ENCODE results near the gene KIR2DL4.

KIR2DL4 gene

DNA sequence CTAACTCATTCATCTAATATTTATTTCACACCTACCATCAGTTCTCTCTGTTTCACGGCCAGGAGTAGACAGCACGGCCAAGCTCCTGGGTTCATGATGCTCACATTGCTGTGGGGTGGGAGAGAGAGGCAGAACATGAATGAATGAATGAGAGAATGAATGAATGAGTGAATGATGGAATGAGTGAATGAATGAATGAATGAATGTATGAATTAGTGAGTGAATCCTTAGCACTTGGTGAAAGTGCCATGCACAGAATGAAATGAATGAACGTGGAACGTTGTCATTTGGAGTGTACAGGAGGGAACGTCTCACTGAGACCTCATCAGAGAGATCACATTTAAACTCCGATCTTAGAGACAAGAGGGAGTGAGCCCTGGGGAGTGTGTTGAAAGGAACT, 11.9 kb upstream of the KIR2DL4 start (continued):
- no peak for TF ChIP-seq ZC3H10 (CRISPR knock-in tag; IDR thresholded peaks at IDR 0.05)
- no peak for TF ChIP-seq ZNF8 (CRISPR knock-in tag; IDR thresholded peaks at IDR 0.05)

- TF ChIP-seq OSR1 (CRISPR knock-in tag; IDR thresholded peaks at IDR 0.05) (no peak), ZNF565 (CRISPR knock-in tag; conservative IDR thresholded peaks at IDR 0.05; ENCODE audit: low read depth) (no peak), PPARA (CRISPR knock-in tag; IDR thresholded peaks at IDR 0.05; ENCODE audit: borderline replicate concordance) (no peak), ZC3H10 (CRISPR knock-in tag; IDR thresholded peaks at IDR 0.05) (no peak), BACH2 (CRISPR knock-in tag; IDR thresholded peaks at IDR 0.05; ENCODE audit: borderline replicate concordance) (no peak), ZFP3 (CRISPR knock-in tag; IDR thresholded peaks at IDR 0.05) (no peak), ZNF70 (CRISPR knock-in tag; IDR thresholded peaks at IDR 0.05) (no peak), CSDC2 (CRISPR knock-in tag; IDR thresholded peaks at IDR 0.05) (no peak), TOX (CRISPR knock-in tag; IDR thresholded peaks at IDR 0.05; ENCODE audit: borderline replicate concordance) (no peak), ZNF8 (CRISPR knock-in tag; IDR thresholded peaks at IDR 0.05) (no peak), TSHZ2 (CRISPR knock-in tag; IDR thresholded peaks at IDR 0.05) (no peak), ZFP30 (CRISPR knock-in tag; IDR thresholded peaks at IDR 0.05) (no peak)
- TF ChIP-seq, protein P1, sequence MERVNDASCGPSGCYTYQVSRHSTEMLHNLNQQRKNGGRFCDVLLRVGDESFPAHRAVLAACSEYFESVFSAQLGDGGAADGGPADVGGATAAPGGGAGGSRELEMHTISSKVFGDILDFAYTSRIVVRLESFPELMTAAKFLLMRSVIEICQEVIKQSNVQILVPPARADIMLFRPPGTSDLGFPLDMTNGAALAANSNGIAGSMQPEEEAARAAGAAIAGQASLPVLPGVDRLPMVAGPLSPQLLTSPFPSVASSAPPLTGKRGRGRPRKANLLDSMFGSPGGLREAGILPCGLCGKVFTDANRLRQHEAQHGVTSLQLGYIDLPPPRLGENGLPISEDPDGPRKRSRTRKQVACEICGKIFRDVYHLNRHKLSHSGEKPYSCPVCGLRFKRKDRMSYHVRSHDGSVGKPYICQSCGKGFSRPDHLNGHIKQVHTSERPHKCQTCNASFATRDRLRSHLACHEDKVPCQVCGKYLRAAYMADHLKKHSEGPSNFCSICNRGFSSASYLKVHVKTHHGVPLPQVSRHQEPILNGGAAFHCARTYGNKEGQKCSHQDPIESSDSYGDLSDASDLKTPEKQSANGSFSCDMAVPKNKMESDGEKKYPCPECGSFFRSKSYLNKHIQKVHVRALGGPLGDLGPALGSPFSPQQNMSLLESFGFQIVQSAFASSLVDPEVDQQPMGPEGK (CRISPR knock-in tag; IDR thresholded peaks at IDR 0.05; ENCODE audit: borderline replicate concordance), result no peak
- TF ChIP-seq, protein P2, sequence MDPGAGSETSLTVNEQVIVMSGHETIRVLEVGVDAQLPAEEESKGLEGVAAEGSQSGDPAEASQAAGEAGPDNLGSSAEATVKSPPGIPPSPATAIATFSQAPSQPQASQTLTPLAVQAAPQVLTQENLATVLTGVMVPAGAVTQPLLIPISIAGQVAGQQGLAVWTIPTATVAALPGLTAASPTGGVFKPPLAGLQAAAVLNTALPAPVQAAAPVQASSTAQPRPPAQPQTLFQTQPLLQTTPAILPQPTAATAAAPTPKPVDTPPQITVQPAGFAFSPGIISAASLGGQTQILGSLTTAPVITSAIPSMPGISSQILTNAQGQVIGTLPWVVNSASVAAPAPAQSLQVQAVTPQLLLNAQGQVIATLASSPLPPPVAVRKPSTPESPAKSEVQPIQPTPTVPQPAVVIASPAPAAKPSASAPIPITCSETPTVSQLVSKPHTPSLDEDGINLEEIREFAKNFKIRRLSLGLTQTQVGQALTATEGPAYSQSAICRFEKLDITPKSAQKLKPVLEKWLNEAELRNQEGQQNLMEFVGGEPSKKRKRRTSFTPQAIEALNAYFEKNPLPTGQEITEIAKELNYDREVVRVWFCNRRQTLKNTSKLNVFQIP (CRISPR knock-in tag; IDR thresholded peaks at IDR 0.05; ENCODE audit: borderline replicate concordance, low read depth), result no peak
- ATAC-seq, result no peak
Measured at GRCh38 chr19:54792814-54793213, 10.6 kb upstream of the KIR2DL4 start.

GRCh38 chr19:54795758-54796157, 7.7 kb upstream of the KIR2DL4 start:
- TF ChIP-seq ZNF565 (CRISPR knock-in tag; conservative IDR thresholded peaks at IDR 0.05; ENCODE audit: low read depth), result no peak
- no peak for TF ChIP-seq TOX (CRISPR knock-in tag; IDR thresholded peaks at IDR 0.05; ENCODE audit: borderline replicate concordance)
- no peak for TF ChIP-seq TCF4 (CRISPR knock-in tag; IDR thresholded peaks at IDR 0.05; ENCODE audit: borderline replicate concordance)
- no peak for TF ChIP-seq RARB (CRISPR knock-in tag; IDR thresholded peaks at IDR 0.05)
- no peak for TF ChIP-seq ZFP3 (CRISPR knock-in tag; IDR thresholded peaks at IDR 0.05)
- TF ChIP-seq ESRRG (CRISPR knock-in tag; IDR thresholded peaks at IDR 0.05), result no peak
- TF ChIP-seq TSHZ2 (CRISPR knock-in tag; IDR thresholded peaks at IDR 0.05), result no peak
- TF ChIP-seq SNAI2 (CRISPR knock-in tag; IDR thresholded peaks at IDR 0.05), result no peak
- TF ChIP-seq ARNTL (CRISPR knock-in tag; IDR thresholded peaks at IDR 0.05; ENCODE audit: borderline replicate concordance, low read depth), result no peak
- TF ChIP-seq OSR1 (CRISPR knock-in tag; IDR thresholded peaks at IDR 0.05), result no peak
- TF ChIP-seq ZNF8 (CRISPR knock-in tag; IDR thresholded peaks at IDR 0.05), result no peak
- TF ChIP-seq ZC3H10 (CRISPR knock-in tag; IDR thresholded peaks at IDR 0.05), result no peak
- no peak for TF ChIP-seq PPARA (CRISPR knock-in tag; IDR thresholded peaks at IDR 0.05; ENCODE audit: borderline replicate concordance)
- TF ChIP-seq ZNF70 (CRISPR knock-in tag; IDR thresholded peaks at IDR 0.05), result no peak
- no peak for ATAC-seq

GRCh38 chr19:54804101-54804500, 691 bp downstream of the KIR2DL4 start:
- no peak for ATAC-seq
- no peak for TF ChIP-seq CSDC2 (CRISPR knock-in tag; IDR thresholded peaks at IDR 0.05)
- no peak for TF ChIP-seq ZFP30 (CRISPR knock-in tag; IDR thresholded peaks at IDR 0.05)
- TF ChIP-seq, protein P3, sequence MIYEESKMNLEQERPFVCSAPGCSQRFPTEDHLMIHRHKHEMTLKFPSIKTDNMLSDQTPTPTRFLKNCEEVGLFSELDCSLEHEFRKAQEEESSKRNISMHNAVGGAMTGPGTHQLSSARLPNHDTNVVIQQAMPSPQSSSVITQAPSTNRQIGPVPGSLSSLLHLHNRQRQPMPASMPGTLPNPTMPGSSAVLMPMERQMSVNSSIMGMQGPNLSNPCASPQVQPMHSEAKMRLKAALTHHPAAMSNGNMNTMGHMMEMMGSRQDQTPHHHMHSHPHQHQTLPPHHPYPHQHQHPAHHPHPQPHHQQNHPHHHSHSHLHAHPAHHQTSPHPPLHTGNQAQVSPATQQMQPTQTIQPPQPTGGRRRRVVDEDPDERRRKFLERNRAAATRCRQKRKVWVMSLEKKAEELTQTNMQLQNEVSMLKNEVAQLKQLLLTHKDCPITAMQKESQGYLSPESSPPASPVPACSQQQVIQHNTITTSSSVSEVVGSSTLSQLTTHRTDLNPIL (CRISPR knock-in tag; IDR thresholded peaks at IDR 0.05; ENCODE audit: low read depth), result no peak
- TF ChIP-seq, protein P4, sequence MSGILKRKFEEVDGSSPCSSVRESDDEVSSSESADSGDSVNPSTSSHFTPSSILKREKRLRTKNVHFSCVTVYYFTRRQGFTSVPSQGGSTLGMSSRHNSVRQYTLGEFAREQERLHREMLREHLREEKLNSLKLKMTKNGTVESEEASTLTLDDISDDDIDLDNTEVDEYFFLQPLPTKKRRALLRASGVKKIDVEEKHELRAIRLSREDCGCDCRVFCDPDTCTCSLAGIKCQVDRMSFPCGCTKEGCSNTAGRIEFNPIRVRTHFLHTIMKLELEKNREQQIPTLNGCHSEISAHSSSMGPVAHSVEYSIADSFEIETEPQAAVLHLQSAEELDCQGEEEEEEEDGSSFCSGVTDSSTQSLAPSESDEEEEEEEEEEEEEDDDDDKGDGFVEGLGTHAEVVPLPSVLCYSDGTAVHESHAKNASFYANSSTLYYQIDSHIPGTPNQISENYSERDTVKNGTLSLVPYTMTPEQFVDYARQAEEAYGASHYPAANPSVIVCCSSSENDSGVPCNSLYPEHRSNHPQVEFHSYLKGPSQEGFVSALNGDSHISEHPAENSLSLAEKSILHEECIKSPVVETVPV (CRISPR knock-in tag; IDR thresholded peaks at IDR 0.05), result no peak
- no peak for TF ChIP-seq SNAI2 (CRISPR knock-in tag; IDR thresholded peaks at IDR 0.05)
- TF ChIP-seq ZNF70 (CRISPR knock-in tag; IDR thresholded peaks at IDR 0.05), result no peak
- TF ChIP-seq ZFP3 (CRISPR knock-in tag; IDR thresholded peaks at IDR 0.05), result no peak
- no peak for TF ChIP-seq PPARA (CRISPR knock-in tag; IDR thresholded peaks at IDR 0.05; ENCODE audit: borderline replicate concordance)
- TF ChIP-seq ARNTL (CRISPR knock-in tag; IDR thresholded peaks at IDR 0.05; ENCODE audit: borderline replicate concordance, low read depth), result no peak
- no peak for TF ChIP-seq GLIS3 (CRISPR knock-in tag; IDR thresholded peaks at IDR 0.05)
- TF ChIP-seq ZNF8 (CRISPR knock-in tag; IDR thresholded peaks at IDR 0.05), result no peak
- no peak for TF ChIP-seq OSR1 (CRISPR knock-in tag; IDR thresholded peaks at IDR 0.05)
- TF ChIP-seq ZC3H10 (CRISPR knock-in tag; IDR thresholded peaks at IDR 0.05), result no peak
- TF ChIP-seq TOX (CRISPR knock-in tag; IDR thresholded peaks at IDR 0.05; ENCODE audit: borderline replicate concordance), result no peak
- no peak for TF ChIP-seq ESRRG (CRISPR knock-in tag; IDR thresholded peaks at IDR 0.05)
- no peak for TF ChIP-seq TCF4 (CRISPR knock-in tag; IDR thresholded peaks at IDR 0.05; ENCODE audit: borderline replicate concordance)
- no peak for TF ChIP-seq ZNF565 (CRISPR knock-in tag; conservative IDR thresholded peaks at IDR 0.05; ENCODE audit: low read depth)
- TF ChIP-seq ISL1 (CRISPR knock-in tag; IDR thresholded peaks at IDR 0.05), result no peak

Measured in SK-N-SH treated with all-trans-retinoic acid at 6 μM for 48 hours (cell line).